Bronchial epithelial cell (primary cell): Measurements from ENCODE around the gene MACC1. TPM values are rescaled to one million over a fixed set of nuclear protein-coding genes. Genes with fewer than 3 reads are reported as not detected.

ENCODE experiments used
- DNase-seq: peaks from one replicate; pipeline ENCODE4 v3.0.0-alpha.2; 2010; ENCODE audit warnings: low read depth
- FAIRE-seq: peaks from 2 replicates; lab custom pipeline; 2011; peaks lifted over from hg19 to GRCh38; lab: Jason Lieb, UNC
- H3K27me3 ChIP-seq: 2 replicates; pipeline ENCODE4 v1.5.1; 2011; ENCODE audit warnings: low read length; ENCODE audit not compliant: control insufficient read depth, insufficient read depth
- H3K36me3 ChIP-seq: 2 replicates; pipeline ENCODE4 v1.5.1; 2011; ENCODE audit warnings: low read length; ENCODE audit not compliant: control insufficient read depth, insufficient read depth
- H3K4me3 ChIP-seq: 2 replicates; pipeline ENCODE4 v1.5.1; 2011; ENCODE audit warnings: mild to moderate bottlenecking, low read depth, low read length, control low read depth
- CTCF ChIP-seq: IDR thresholded peaks from 2 replicates; pipeline ENCODE4 v1.5.1; 2011; ENCODE audit warnings: mild to moderate bottlenecking, moderate library complexity, low read length, control low read depth, inconsistent platforms; ENCODE audit not compliant: insufficient read depth, severe bottlenecking
- total RNA-seq: library from RNA; depleted of rRNA; stranded (reverse); fragments of >200 nt; gene quantifications from 2 replicates; pipeline ENCODE4 v1.2.1, GENCODE V29; 2014

Gene MACC1
- total RNA-seq, 1 donor from 2014 or later = 15.5 TPM

- TF ChIP-seq CTCF = no peak
- DNase-seq = no peak
- Histone ChIP-seq H3K4me3 (no peak overlapping the region), H3K27me3 (no peaks in the 10 kb centered on the region), H3K36me3 (no peaks in the 10 kb centered on the region)
- no peak for FAIRE-seq
These were observed 112.5 kb downstream of the MACC1 start for GRCh38 chr7:20104696-20105095.

- Histone ChIP-seq H3K36me3 (no peaks in the 10 kb centered on the region), H3K4me3 (no peak overlapping the region), H3K27me3 (no peaks in the 10 kb centered on the region)
- DNase-seq (no peak), FAIRE-seq (no peak)
- no peak for TF ChIP-seq CTCF
These were observed 114.2 kb downstream of the MACC1 start for GRCh38 chr7:20102982-20103381.

- no peak for TF ChIP-seq CTCF
- Histone ChIP-seq H3K36me3 (no peaks in the 10 kb centered on the region), H3K4me3 (no peak overlapping the region), H3K27me3 (no peaks in the 10 kb centered on the region)
- DNase-seq = no peak
- FAIRE-seq = no peak
These were observed 121.3 kb downstream of the MACC1 start for GRCh38 chr7:20095862-20096261.

- no peak for TF ChIP-seq CTCF
- Histone ChIP-seq H3K4me3 (no peak overlapping the region), H3K36me3 (no peaks in the 10 kb centered on the region), H3K27me3 (no peaks in the 10 kb centered on the region)
- FAIRE-seq = no peak
- no peak for DNase-seq
These were observed 121.7 kb downstream of the MACC1 start for GRCh38 chr7:20095436-20095835.

- no peak for DNase-seq
- H3K36me3 ChIP-seq = no peaks in the 10 kb centered on the region
- no peaks in the 10 kb centered on the region for H3K27me3 ChIP-seq
- FAIRE-seq = no peak
- TF ChIP-seq CTCF = no peak
- no peak overlapping the region for H3K4me3 ChIP-seq
These were observed 127.8 kb downstream of the MACC1 start for GRCh38 chr7:20089431-20089830.

- no peak for DNase-seq
- no peak for FAIRE-seq
- Histone ChIP-seq H3K4me3 (no peak overlapping the region), H3K36me3 (no peaks in the 10 kb centered on the region), H3K27me3 (no peaks in the 10 kb centered on the region)
- no peak for TF ChIP-seq CTCF
These were observed 132.1 kb downstream of the MACC1 start for GRCh38 chr7:20085086-20085485.
